ENCODE measurements around the gene SPINK4. TPM values are rescaled to one million over a fixed set of nuclear protein-coding genes. Genes with fewer than 3 reads are reported as not detected.

Gene SPINK4
- total and polyA plus RNA-seq, 9 donors, result not detected

- Histone ChIP-seq H3K36me3 (no peaks in the 10 kb centered on the region), H3K4me1 (ENCODE audit: insufficient read depth) (no peaks in the 10 kb centered on the region), H3K4me3 (no peak overlapping the region), H3K9me3 (no peaks in the 10 kb centered on the region), H3K27ac (no peak overlapping the region), H3K27me3 (no peaks in the 10 kb centered on the region)
- 64 to 76% (median 68%) methylated on average over 9 of the region's 9 CpGs for WGBS, 3 donors
- no peak for DNase-seq
- TF ChIP-seq EP300 (IDR thresholded peaks at IDR 0.05), result no peak
- TF ChIP-seq CTCF (IDR thresholded peaks at IDR 0.05), result no peak
- no peak for TF ChIP-seq POLR2A (IDR thresholded peaks at IDR 0.05)
- intact Hi-C loops (cut with DNase I), result no loop called here
Measured at GRCh38 chr9:33234511-33235467, 5.2 kb upstream of the SPINK4 start.

GRCh38 chr9:33236571-33236970 is 3.4 kb upstream of the SPINK4 start:
- H3K4me1 ChIP-seq (ENCODE audit: insufficient read depth), result no peaks in the 10 kb centered on the region
- H3K27me3 ChIP-seq, result no peaks in the 10 kb centered on the region
- TF ChIP-seq POLR2A (IDR thresholded peaks at IDR 0.05) (no peak), CTCF (IDR thresholded peaks at IDR 0.05) (no peak), EP300 (IDR thresholded peaks at IDR 0.05) (no peak)
- DNase-seq, result no peak
- no peaks in the 10 kb centered on the region for H3K36me3 ChIP-seq
- 66 to 75% (median 69%) methylated on average over 3 of the region's 3 CpGs for WGBS, 3 donors
- no peak overlapping the region for H3K4me3 ChIP-seq
- H3K27ac ChIP-seq, result no peak overlapping the region
- intact Hi-C loops (cut with DNase I), result no loop called here
- H3K9me3 ChIP-seq, result no peaks in the 10 kb centered on the region

DNA sequence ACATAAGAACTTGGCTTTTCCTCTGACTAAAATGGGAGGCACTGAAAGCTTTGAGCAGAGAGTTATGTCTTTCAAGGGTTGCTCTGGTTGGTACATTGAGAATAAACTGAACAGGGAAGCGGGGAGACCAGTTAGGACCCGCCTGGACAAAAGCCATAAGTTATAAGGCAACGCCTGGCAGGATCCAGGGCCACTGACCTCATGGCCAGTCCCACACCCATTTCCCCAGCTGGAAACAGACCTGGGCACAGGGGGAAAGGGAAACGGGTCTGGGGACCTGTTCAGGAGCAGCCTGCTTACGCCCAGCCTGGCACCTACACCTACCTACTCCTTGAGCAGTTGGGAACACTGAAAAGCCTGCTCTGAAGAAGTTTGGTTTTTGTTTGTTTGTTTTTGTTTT is 1.3 kb downstream of the SPINK4 start:
- DNase-seq, result no peak
- intact Hi-C loops (cut with DNase I), result no loop called here
- Histone ChIP-seq H3K27me3 (no peaks in the 10 kb centered on the region), H3K4me3 (no peak overlapping the region), H3K4me1 (ENCODE audit: insufficient read depth) (no peaks in the 10 kb centered on the region), H3K27ac (no peak overlapping the region), H3K36me3 (no peaks in the 10 kb centered on the region), H3K9me3 (no peaks in the 10 kb centered on the region)
- TF ChIP-seq CTCF (IDR thresholded peaks at IDR 0.05), result no peak
- no peak for TF ChIP-seq EP300 (IDR thresholded peaks at IDR 0.05)
- TF ChIP-seq POLR2A (IDR thresholded peaks at IDR 0.05), result no peak
- WGBS, 3 donors, result 66 to 71% (median 68%) methylated on average over 5 of the region's 5 CpGs

GRCh38 chr9:33242609-33243134 is 2.7 kb downstream of the SPINK4 start:
- Histone ChIP-seq H3K27me3 (no peaks in the 10 kb centered on the region), H3K9me3 (no peaks in the 10 kb centered on the region), H3K4me1 (ENCODE audit: insufficient read depth) (no peaks in the 10 kb centered on the region), H3K4me3 (no peak overlapping the region), H3K27ac (no peak overlapping the region), H3K36me3 (no peaks in the 10 kb centered on the region)
- 72 to 77% (median 74%) methylated on average over 6 of the region's 6 CpGs for WGBS, 3 donors
- no peak for DNase-seq
- intact Hi-C loops (cut with DNase I), result no loop called here
- no peak for TF ChIP-seq POLR2A (IDR thresholded peaks at IDR 0.05)
- no peak for TF ChIP-seq EP300 (IDR thresholded peaks at IDR 0.05)
- TF ChIP-seq CTCF (IDR thresholded peaks at IDR 0.05), result no peak
